ENCODE data around the gene PSD4.

DNA sequence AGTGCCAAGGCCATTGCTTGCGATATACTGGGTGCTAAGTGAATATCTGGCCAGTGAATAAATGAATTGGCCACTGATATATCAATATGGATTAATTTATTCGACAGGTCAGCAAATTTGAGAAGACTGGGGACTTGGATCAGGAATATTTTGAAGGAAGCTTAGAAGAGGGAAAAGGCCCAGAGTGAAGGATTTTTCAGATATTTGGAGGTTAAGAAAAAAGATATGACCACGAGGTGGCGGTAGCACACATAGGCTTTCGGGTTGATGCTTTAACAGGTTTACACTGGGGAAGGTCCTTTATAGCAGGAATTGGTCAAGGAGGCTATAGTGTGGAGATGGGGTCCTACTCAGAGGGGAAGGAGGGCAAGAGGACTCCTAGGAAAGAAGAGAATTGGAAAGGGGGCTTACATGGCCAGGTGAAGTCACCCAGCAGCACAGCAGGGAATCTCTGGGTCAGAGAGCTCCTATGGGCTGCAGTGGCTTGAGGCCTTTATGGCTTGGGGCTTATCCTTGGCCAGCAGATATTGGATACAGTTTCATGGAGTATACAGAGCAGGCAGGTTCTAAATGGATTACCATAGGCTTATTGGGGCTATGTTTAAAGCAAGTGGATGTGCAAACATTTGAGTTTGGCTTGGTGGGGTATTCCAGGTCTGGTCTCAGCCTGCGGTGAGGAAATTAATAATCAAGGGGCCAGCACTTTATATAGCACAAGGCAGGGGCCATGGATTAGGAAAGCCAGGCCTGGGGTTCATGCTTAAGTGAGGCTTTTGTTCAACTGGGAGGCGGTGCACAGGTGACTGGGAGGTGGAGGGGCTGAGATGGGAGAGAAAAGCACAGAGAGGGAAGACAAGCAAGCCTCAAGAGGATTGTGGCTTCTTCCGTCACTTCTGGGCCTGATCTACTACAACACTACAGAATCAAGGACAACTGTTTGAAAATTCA is 36.7 kb upstream of the PSD4 start:
- TF ChIP-seq, protein P1, sequence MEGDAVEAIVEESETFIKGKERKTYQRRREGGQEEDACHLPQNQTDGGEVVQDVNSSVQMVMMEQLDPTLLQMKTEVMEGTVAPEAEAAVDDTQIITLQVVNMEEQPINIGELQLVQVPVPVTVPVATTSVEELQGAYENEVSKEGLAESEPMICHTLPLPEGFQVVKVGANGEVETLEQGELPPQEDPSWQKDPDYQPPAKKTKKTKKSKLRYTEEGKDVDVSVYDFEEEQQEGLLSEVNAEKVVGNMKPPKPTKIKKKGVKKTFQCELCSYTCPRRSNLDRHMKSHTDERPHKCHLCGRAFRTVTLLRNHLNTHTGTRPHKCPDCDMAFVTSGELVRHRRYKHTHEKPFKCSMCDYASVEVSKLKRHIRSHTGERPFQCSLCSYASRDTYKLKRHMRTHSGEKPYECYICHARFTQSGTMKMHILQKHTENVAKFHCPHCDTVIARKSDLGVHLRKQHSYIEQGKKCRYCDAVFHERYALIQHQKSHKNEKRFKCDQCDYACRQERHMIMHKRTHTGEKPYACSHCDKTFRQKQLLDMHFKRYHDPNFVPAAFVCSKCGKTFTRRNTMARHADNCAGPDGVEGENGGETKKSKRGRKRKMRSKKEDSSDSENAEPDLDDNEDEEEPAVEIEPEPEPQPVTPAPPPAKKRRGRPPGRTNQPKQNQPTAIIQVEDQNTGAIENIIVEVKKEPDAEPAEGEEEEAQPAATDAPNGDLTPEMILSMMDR (IDR thresholded peaks at IDR 0.05 in 2 of 3, conservative IDR thresholded peaks at IDR 0.05 in 1 of 3; ENCODE audit: control insufficient read depth in 2 of 3, extremely low read depth in 1 of 3, insufficient read depth in 1 of 3, low read depth in 3 of 3, low read length in 3 of 3), result peak; percentile 62 to 77 (median 77)
- TF ChIP-seq EZH2 (IDR thresholded peaks at IDR 0.05; ENCODE audit: borderline replicate concordance, control insufficient read depth, low read depth, low read length) (no peak), YY1 (IDR thresholded peaks at IDR 0.05; ENCODE audit: low read depth, low read length) (no peak), ZNF217 (IDR thresholded peaks at IDR 0.05) (no peak), NFIC (IDR thresholded peaks at IDR 0.05; ENCODE audit: low read depth, low read length) (no peak), POLR2A (IDR thresholded peaks at IDR 0.05; ENCODE audit: low read depth, low read length) (no peak)

All from GM12878 (cell line).